C4-2B (cell line): ENCODE measurements around the gene MRPS7.
"Not testable (repeated sequence)": the region's sequence is repeated elsewhere in the genome, so short reads cannot be mapped to it uniquely, and the experiment has no call there.

Experiments used
- H3K27ac ChIP-seq: fragments of 450-650 bp; 2 replicates; pipeline ENCODE4 v1.5.1; 2017
- ZFX ChIP-seq: fragments of 450-650 bp; IDR thresholded peaks from 2 replicates; pipeline ENCODE4 v1.6.1; 2017
- TF ChIP-seq, protein P1 (sequence below): fragments of 450-650 bp; conservative IDR thresholded peaks from 2 replicates; pipeline ENCODE4 v1.5.1; 2017; ENCODE audit warnings: mild to moderate bottlenecking

The MRPS7 gene

DNA sequence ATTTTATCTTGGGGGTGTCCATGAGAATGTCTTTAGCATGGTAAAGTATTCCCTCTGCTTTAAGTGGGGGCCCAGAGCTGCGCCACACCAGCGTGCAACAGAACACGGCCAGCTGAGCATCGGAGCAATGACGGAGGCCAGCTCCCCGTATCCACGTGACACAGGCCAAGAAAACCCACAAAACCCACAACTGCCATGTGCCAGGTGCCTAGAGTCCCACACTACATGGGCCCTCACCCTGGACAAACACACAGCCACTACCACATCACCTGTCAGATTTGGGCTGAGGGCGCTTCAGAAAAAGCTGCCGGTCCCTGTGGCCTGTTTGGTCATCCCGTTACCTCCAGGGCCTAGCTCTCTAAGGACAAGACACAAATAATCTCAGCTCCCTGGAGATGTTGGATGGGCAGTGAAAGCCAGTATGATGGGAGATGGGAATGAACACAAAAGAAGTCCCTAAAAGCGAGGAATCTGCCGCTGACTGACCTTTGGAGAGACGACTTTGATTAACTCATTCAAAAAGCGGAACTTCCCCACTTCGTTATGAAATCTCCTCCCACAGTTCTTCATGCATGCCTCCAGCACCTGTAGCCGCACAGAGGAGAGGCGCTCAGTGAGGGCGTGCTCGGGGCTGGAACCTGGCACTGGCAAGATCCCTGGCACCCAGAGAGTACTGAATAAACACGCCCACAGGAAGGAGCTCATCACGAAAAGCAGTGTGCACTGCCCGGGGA lies 17.4 kb upstream of the MRPS7 start:
- H3K27ac ChIP-seq, result no peak overlapping the region
- TF ChIP-seq, protein P1, sequence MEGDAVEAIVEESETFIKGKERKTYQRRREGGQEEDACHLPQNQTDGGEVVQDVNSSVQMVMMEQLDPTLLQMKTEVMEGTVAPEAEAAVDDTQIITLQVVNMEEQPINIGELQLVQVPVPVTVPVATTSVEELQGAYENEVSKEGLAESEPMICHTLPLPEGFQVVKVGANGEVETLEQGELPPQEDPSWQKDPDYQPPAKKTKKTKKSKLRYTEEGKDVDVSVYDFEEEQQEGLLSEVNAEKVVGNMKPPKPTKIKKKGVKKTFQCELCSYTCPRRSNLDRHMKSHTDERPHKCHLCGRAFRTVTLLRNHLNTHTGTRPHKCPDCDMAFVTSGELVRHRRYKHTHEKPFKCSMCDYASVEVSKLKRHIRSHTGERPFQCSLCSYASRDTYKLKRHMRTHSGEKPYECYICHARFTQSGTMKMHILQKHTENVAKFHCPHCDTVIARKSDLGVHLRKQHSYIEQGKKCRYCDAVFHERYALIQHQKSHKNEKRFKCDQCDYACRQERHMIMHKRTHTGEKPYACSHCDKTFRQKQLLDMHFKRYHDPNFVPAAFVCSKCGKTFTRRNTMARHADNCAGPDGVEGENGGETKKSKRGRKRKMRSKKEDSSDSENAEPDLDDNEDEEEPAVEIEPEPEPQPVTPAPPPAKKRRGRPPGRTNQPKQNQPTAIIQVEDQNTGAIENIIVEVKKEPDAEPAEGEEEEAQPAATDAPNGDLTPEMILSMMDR, result no peak
- no peak for TF ChIP-seq ZFX

DNA sequence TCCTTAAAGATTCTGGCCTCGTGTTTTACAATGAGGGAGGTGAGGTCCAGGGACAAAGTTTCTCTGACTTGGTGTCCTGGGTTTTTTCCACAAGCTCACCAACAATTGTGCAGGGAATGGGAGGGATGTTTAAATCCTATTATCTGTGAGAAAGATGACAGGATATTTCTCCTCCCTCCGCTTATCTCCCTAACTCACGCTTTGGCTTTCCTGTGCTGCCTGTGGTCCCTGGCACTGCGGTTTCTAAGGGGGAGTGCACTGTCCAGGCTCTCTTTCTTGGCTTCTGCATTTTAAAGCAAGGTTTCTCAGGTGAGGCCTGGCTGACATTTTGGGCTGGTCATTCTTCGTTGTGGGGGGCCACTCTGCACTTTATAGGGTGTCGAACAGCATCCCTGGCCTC lies 16.7 kb upstream of the MRPS7 start:
- H3K27ac ChIP-seq, result no peak overlapping the region
- no peak for TF ChIP-seq ZFX
- TF ChIP-seq, protein P1, result no peak

GRCh38 chr17:75246404-75246803 lies 15.3 kb upstream of the MRPS7 start:
- H3K27ac ChIP-seq, result no peak overlapping the region
- TF ChIP-seq, protein P1, result no peak
- no peak for TF ChIP-seq ZFX

DNA sequence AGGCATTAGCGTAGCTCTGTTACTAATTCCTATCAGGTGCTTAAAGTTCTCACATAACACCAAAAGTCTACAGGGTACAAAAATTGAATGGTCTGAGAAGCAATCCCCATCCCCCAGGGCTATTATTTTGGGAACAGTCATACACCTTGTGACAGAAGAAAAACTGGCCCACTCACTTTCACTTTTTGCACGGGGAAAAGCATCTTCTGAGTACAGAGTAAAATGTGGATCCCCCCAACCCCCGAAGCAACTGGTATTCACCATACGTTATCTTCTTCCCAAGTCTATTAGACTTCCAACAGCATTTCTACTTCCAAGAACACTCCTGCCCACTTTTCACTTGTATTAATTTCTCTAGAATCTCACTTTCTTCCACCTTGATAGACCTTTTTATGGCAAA lies 12.1 kb upstream of the MRPS7 start:
- no peak for TF ChIP-seq ZFX
- TF ChIP-seq, protein P1, result no peak
- no peak overlapping the region for H3K27ac ChIP-seq

DNA sequence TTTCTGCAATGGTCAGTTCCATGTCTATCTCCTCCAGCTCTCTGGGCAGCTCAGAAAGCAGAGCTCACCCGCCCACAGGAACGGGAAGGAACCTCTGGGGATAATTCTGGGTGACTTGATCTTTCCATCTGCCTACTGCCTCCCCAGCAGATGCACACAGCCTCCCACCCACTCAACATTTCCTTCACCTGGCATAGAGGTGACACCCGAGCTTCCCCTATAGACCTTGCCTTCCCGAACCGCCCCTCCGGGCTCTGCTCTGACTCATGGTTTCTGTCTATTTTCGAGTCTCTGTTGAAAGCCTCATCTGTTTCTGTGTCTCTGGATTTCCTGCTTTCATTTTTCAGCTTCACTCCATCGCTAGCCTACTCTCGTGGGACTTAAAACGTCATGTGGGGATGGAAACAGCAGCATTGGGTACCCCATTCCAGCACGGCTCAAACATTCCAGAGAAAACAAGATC lies 11.6 kb upstream of the MRPS7 start:
- no peak for TF ChIP-seq ZFX
- no peak overlapping the region for H3K27ac ChIP-seq

GRCh38 chr17:75252039-75252816 lies 9.5 kb upstream of the MRPS7 start:
- no peak overlapping the region for H3K27ac ChIP-seq
- no peak for TF ChIP-seq ZFX
- TF ChIP-seq, protein P1, result no peak

GRCh38 chr17:75255954-75256698 lies 5.6 kb upstream of the MRPS7 start:
- H3K27ac ChIP-seq, result not testable (repeated sequence)

DNA sequence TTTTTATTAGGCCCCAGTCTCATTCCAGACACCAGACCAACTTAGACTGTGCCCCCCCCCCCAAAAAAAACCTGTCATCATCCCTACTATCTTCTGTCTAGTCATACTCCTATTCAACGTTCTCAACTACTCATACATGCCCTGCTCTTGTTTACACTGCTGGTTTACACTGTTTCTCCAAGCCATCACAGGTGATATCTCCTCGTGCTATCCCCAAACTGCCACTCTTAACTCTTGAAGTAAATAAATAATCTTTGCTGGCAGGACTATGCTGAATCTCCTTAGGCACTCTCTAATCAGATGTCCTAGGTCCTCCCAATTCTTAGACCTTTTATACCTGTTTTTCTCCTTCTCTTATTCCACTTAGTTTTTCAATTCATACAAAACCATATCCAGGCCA lies 4.5 kb upstream of the MRPS7 start:
- not testable (repeated sequence) for H3K27ac ChIP-seq
